ENCODE data around the gene CDC27. TPM values are rescaled to one million over a fixed set of nuclear protein-coding genes. Genes with fewer than 3 reads are reported as not detected.

The CDC27 gene
- total RNA-seq, 1 experiment from 2014 or later: 97.5 TPM

DNA sequence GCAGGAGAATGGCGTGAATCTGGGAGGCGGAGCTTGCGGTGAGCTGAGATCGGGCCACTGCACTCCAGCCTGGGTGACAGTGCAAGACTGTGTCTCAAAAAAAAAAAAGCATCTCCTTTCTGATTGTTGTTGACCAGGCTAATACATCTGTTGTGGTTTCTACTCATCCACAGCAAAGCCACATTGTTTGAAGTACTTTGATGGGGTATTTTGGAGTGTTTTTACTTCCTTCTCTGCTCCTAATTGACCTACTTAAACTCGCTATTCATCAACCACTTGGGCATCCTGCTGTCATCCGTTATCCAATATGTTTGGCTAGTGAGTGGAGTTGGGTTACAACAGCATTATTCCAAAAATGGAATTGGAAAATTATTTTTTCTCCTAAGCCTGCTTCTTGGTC is 3.5 kb upstream of the CDC27 start:
- BruUV-seq (replicated peaks): no TSS peak
- intact Hi-C loops (cut with micrococcal nuclease; ENCODE audit: unreplicated experiment): no loop called here

DNA sequence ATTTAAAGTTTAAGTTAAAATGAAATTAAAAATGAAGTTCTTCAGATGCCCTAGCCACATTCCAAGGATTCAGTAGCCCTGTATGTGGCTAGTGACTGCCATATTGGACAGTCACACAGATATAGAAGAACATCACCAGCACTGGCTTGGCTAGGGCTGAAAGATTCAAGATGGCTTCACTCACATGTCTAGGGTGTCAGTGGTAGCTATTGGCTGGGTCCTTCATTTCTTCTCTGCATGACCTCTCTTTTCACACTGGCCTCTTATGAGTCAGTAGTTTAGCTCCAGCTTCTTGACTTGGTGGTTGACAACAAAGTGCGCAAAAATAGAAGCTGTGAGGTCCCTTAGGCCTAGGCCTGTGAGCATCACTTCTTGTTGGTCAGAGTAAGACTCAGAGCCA is 1.7 kb upstream of the CDC27 start:
- Histone ChIP-seq H3K9me3 (ENCODE audit: control insufficient read depth, insufficient read depth, low read depth, low read length) (no peaks in the 10 kb centered on the region), H3K4me3 (ENCODE audit: low read depth in 2 of 2, low read length in 2 of 2) (no peak overlapping the region), H3K36me3 (ENCODE audit: control insufficient read depth, insufficient read depth, low read length) (peaks cover 9% of the 10 kb centered on the region; the same call in 1 of the 2 replicates), H3K4me1 (ENCODE audit: control insufficient read depth, insufficient read depth, low read length) (peaks cover 8% of the 10 kb centered on the region), H3K27ac (ENCODE audit: low read length) (peak overlapping the region; percentile 7; the same call in 1 of the 2 replicates), H3K27me3 (ENCODE audit: control insufficient read depth, insufficient read depth, low read length) (no peaks in the 10 kb centered on the region)
- no TSS peak for BruUV-seq (replicated peaks)
- intact Hi-C loops (cut with micrococcal nuclease; ENCODE audit: unreplicated experiment) (no loop called here), in situ Hi-C loops (cut with HindIII; ENCODE audit: low pct_unique_long_range_greater_than_20kb, low sequenced_read_pairs) (no loop called here)
- ATAC-seq: no peak
- DNase-seq (ENCODE audit: low read depth, low spot score): no peak
- CTCF ChIA-PET: no interaction called here
- POLR2A ChIA-PET: no interaction called here
- TF ChIP-seq POLR2AphosphoS5 (IDR thresholded peaks at IDR 0.05; ENCODE audit: low read depth, low read length) (no peak), SIN3A (IDR thresholded peaks at IDR 0.05; ENCODE audit: borderline replicate concordance, insufficient read depth, low read depth, low read length) (no peak), TCF7L2 (IDR thresholded peaks at IDR 0.05; ENCODE audit: low read depth, low read length) (no peak)
- TF ChIP-seq, protein P1, sequence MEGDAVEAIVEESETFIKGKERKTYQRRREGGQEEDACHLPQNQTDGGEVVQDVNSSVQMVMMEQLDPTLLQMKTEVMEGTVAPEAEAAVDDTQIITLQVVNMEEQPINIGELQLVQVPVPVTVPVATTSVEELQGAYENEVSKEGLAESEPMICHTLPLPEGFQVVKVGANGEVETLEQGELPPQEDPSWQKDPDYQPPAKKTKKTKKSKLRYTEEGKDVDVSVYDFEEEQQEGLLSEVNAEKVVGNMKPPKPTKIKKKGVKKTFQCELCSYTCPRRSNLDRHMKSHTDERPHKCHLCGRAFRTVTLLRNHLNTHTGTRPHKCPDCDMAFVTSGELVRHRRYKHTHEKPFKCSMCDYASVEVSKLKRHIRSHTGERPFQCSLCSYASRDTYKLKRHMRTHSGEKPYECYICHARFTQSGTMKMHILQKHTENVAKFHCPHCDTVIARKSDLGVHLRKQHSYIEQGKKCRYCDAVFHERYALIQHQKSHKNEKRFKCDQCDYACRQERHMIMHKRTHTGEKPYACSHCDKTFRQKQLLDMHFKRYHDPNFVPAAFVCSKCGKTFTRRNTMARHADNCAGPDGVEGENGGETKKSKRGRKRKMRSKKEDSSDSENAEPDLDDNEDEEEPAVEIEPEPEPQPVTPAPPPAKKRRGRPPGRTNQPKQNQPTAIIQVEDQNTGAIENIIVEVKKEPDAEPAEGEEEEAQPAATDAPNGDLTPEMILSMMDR (IDR thresholded peaks at IDR 0.05): no peak
- TF ChIP-seq, protein P2, sequence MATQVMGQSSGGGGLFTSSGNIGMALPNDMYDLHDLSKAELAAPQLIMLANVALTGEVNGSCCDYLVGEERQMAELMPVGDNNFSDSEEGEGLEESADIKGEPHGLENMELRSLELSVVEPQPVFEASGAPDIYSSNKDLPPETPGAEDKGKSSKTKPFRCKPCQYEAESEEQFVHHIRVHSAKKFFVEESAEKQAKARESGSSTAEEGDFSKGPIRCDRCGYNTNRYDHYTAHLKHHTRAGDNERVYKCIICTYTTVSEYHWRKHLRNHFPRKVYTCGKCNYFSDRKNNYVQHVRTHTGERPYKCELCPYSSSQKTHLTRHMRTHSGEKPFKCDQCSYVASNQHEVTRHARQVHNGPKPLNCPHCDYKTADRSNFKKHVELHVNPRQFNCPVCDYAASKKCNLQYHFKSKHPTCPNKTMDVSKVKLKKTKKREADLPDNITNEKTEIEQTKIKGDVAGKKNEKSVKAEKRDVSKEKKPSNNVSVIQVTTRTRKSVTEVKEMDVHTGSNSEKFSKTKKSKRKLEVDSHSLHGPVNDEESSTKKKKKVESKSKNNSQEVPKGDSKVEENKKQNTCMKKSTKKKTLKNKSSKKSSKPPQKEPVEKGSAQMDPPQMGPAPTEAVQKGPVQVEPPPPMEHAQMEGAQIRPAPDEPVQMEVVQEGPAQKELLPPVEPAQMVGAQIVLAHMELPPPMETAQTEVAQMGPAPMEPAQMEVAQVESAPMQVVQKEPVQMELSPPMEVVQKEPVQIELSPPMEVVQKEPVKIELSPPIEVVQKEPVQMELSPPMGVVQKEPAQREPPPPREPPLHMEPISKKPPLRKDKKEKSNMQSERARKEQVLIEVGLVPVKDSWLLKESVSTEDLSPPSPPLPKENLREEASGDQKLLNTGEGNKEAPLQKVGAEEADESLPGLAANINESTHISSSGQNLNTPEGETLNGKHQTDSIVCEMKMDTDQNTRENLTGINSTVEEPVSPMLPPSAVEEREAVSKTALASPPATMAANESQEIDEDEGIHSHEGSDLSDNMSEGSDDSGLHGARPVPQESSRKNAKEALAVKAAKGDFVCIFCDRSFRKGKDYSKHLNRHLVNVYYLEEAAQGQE (IDR thresholded peaks at IDR 0.05; ENCODE audit: insufficient read depth in 1 of 2, low read depth in 2 of 2, low read length in 1 of 2): no peak

More for the DNA sequence above, 3.5 kb upstream of the CDC27 start:
- peaks cover 9% of the 10 kb centered on the region; the same call in 1 of the 2 replicates for H3K36me3 ChIP-seq (ENCODE audit: control insufficient read depth, insufficient read depth, low read length)
- ATAC-seq (no peak), DNase-seq (ENCODE audit: low read depth, low spot score) (no peak)
- in situ Hi-C loops (cut with HindIII; ENCODE audit: low pct_unique_long_range_greater_than_20kb, low sequenced_read_pairs): no loop called here
- H3K27me3 ChIP-seq (ENCODE audit: control insufficient read depth, insufficient read depth, low read length): no peaks in the 10 kb centered on the region
- no peak overlapping the region for H3K27ac ChIP-seq (ENCODE audit: low read length)
- H3K9me3 ChIP-seq (ENCODE audit: control insufficient read depth, insufficient read depth, low read depth, low read length): no peaks in the 10 kb centered on the region
- CTCF ChIA-PET: no interaction called here
- TF ChIP-seq SIN3A (IDR thresholded peaks at IDR 0.05; ENCODE audit: borderline replicate concordance, insufficient read depth, low read depth, low read length) (no peak), TCF7L2 (IDR thresholded peaks at IDR 0.05; ENCODE audit: low read depth, low read length) (no peak), POLR2AphosphoS5 (IDR thresholded peaks at IDR 0.05; ENCODE audit: low read depth, low read length) (no peak)
- TF ChIP-seq, protein P2 (IDR thresholded peaks at IDR 0.05; ENCODE audit: insufficient read depth in 1 of 2, low read depth in 2 of 2, low read length in 1 of 2): no peak
- TF ChIP-seq, protein P1 (IDR thresholded peaks at IDR 0.05): no peak
- peaks cover 6% of the 10 kb centered on the region for H3K4me1 ChIP-seq (ENCODE audit: control insufficient read depth, insufficient read depth, low read length)
- POLR2A ChIA-PET: no interaction called here
- H3K4me3 ChIP-seq (ENCODE audit: low read depth in 2 of 2, low read length in 2 of 2): no peak overlapping the region

All from Panc1 (cell line).